MM.1S (cell line): ENCODE measurements around the gene DENND1A.

Source experiments
- DNase-seq: peaks from one replicate; pipeline ENCODE4 v3.0.0-alpha.2; 2015
- H2AFZ ChIP-seq: fragments of 300-600 bp; sonication (generic); 2 replicates; pipeline ENCODE4 v1.6.0; 2016; ENCODE audit warnings: antibody characterized with exemption, low read length
- H3F3A ChIP-seq: fragments of 300-600 bp; sonication (generic); 2 replicates; pipeline ENCODE4 v1.6.1; 2016; ENCODE audit warnings: mild to moderate bottlenecking, antibody characterized with exemption, low read length, moderate library complexity, mixed read lengths; ENCODE audit not compliant: insufficient read depth
- H3K27ac ChIP-seq: fragments of 300-600 bp; sonication (generic); 2 replicates; pipeline ENCODE4 v1.5.1; 2016; ENCODE audit warnings: mild to moderate bottlenecking, low read length
- H3K27me3 ChIP-seq: fragments of 300-600 bp; sonication (generic); replicated peaks from 2 replicates; pipeline ENCODE4 v1.6.0; 2016; ENCODE audit warnings: low read length; ENCODE audit not compliant: insufficient read depth
- H3K36me3 ChIP-seq: fragments of 300-600 bp; sonication (generic); replicated peaks from 2 replicates; pipeline ENCODE4 v1.6.1; 2016; ENCODE audit warnings: mild to moderate bottlenecking, low read length, mixed read lengths; ENCODE audit not compliant: insufficient read depth
- H3K4me1 ChIP-seq: fragments of 300-600 bp; sonication (generic); 2 replicates; pipeline ENCODE4 v1.6.1; 2016; ENCODE audit warnings: low read length, mixed read lengths
- H3K4me2 ChIP-seq: fragments of 300-600 bp; sonication (generic); 2 replicates; pipeline ENCODE4 v1.6.0; 2016; ENCODE audit warnings: low read depth, low read length
- H3K4me3 ChIP-seq: fragments of 300-600 bp; sonication (generic); 2 replicates; pipeline ENCODE4 v1.5.1; 2016; ENCODE audit warnings: low read length, mixed read lengths
- H3K79me2 ChIP-seq: fragments of 300-600 bp; sonication (generic); 2 replicates; pipeline ENCODE4 v1.6.1; 2016; ENCODE audit warnings: mixed run types, low read length, mixed read lengths
- H3K9ac ChIP-seq: fragments of 300-600 bp; sonication (generic); 2 replicates; pipeline ENCODE4 v1.6.1; 2016; ENCODE audit warnings: low read length, mixed read lengths
- H3K9me2 ChIP-seq: fragments of 300-600 bp; sonication (generic); replicated peaks from 2 replicates; pipeline ENCODE4 v1.6.1; 2016; ENCODE audit warnings: mild to moderate bottlenecking, low read length, mixed read lengths; ENCODE audit not compliant: insufficient read depth
- H3K9me3 ChIP-seq: fragments of 300-600 bp; sonication (generic); replicated peaks from 2 replicates; pipeline ENCODE4 v1.6.1; 2016; ENCODE audit warnings: mild to moderate bottlenecking, low read length, mixed read lengths; ENCODE audit not compliant: insufficient read depth
- H4K20me1 ChIP-seq: fragments of 300-600 bp; sonication (generic); 2 replicates; pipeline ENCODE4 v1.6.1; 2016; ENCODE audit warnings: mild to moderate bottlenecking, low read length, moderate library complexity, mixed read lengths; ENCODE audit not compliant: insufficient read depth
- EZH2 ChIP-seq: fragments of 300-600 bp; sonication (generic); optimal IDR thresholded peaks from 2 replicates; pipeline ENCODE3; 2017; ENCODE audit warnings: low read depth, mild to moderate bottlenecking, antibody characterized with exemption, low read length, mixed read lengths
- EZH2phosphoT487 ChIP-seq: fragments of 300-600 bp; sonication (generic); IDR thresholded peaks from 2 replicates; pipeline ENCODE4 v1.6.1; 2018; ENCODE audit warnings: antibody characterized with exemption, low read length
- TF ChIP-seq, protein P1 (sequence below): fragments of 300-600 bp; sonication (generic); IDR thresholded peaks from 2 replicates; pipeline ENCODE4 v1.5.1; 2016; ENCODE audit warnings: antibody characterized with exemption, low read length, mixed read lengths

Gene DENND1A

DNA sequence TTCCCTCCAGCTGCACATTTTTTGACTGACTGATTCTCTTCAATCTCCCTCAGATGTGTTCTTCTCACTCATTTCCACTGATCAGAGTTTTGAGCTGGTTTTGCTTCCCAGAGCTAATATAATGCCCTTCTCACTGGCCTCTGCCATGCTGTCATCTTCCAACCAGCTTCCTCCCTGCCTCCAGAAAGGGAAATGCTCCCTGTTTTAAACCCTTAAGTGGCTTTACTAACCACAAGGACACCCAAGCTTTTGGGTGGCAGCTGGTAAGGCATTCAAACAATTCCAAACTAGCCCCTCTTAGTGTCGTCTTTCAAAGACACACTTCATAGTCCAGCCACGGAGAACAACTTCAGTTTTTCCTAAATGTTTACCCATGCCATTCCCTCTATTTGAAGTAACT lies 401.4 kb downstream of the DENND1A start:
- DNase-seq: no peak
- Histone ChIP-seq H3K36me3 (no peaks in the 10 kb centered on the region), H3K9ac (no peak overlapping the region), H3K79me2 (no peaks in the 10 kb centered on the region), H4K20me1 (no peaks in the 10 kb centered on the region), H3K4me3 (no peak overlapping the region), H3K9me2 (no peaks in the 10 kb centered on the region), H3F3A (no peaks in the 10 kb centered on the region), H3K27me3 (no peaks in the 10 kb centered on the region), H3K4me2 (no peak overlapping the region), H2AFZ (no peak overlapping the region), H3K4me1 (no peaks in the 10 kb centered on the region), H3K9me3 (no peaks in the 10 kb centered on the region), H3K27ac (no peak overlapping the region)
- TF ChIP-seq EZH2phosphoT487 (no peak), EZH2 (no peak)
- TF ChIP-seq, protein P1, sequence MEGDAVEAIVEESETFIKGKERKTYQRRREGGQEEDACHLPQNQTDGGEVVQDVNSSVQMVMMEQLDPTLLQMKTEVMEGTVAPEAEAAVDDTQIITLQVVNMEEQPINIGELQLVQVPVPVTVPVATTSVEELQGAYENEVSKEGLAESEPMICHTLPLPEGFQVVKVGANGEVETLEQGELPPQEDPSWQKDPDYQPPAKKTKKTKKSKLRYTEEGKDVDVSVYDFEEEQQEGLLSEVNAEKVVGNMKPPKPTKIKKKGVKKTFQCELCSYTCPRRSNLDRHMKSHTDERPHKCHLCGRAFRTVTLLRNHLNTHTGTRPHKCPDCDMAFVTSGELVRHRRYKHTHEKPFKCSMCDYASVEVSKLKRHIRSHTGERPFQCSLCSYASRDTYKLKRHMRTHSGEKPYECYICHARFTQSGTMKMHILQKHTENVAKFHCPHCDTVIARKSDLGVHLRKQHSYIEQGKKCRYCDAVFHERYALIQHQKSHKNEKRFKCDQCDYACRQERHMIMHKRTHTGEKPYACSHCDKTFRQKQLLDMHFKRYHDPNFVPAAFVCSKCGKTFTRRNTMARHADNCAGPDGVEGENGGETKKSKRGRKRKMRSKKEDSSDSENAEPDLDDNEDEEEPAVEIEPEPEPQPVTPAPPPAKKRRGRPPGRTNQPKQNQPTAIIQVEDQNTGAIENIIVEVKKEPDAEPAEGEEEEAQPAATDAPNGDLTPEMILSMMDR: no peak

DNA sequence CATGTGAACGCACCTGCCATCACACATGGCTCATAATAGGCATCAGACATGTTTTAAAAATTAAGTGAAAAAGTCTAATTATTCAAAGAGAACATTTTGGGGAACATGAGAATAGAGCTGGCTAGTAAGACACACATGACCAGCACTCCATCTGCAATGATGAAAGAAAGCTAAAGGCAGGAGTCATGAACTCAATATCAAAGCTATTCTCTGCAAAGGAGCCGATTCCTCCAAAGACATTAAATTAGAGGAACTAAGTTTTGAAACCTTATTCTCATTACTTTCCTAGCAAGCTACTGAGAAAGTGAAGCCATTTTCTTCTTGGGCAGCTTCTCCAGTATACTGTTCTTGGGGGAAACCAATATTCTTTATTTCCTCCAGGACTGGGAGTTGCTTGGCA lies 401.9 kb downstream of the DENND1A start:
- Histone ChIP-seq H3K27me3 (no peaks in the 10 kb centered on the region), H3K79me2 (no peaks in the 10 kb centered on the region), H3K4me3 (no peak overlapping the region), H2AFZ (no peak overlapping the region), H3K9ac (no peak overlapping the region), H3K4me2 (no peak overlapping the region), H4K20me1 (no peaks in the 10 kb centered on the region), H3K9me3 (no peaks in the 10 kb centered on the region), H3K27ac (no peak overlapping the region), H3K4me1 (no peaks in the 10 kb centered on the region), H3K9me2 (no peaks in the 10 kb centered on the region), H3F3A (no peaks in the 10 kb centered on the region), H3K36me3 (no peaks in the 10 kb centered on the region)
- TF ChIP-seq EZH2 (no peak), EZH2phosphoT487 (no peak)
- TF ChIP-seq, protein P1: no peak
- DNase-seq: no peak

DNA sequence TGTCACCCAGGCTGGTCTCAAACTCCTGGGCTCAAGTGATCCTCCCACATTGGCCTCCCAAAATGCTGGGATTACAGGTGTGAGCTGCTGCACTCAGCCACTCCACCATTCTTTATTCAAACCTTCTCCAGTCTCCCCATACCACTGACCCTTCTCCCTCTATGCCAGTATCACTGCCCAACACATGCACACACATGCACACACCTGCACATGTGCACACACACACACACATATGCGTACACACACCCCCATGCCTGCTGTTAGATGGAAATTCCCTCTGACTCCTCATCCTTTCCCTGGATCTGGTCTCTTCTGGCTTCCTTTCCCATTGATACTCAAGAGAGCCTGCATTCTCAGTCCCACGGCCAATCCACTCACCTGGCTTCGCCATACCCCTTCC lies 404.0 kb downstream of the DENND1A start:
- Histone ChIP-seq H3K27ac (no peak overlapping the region), H4K20me1 (no peaks in the 10 kb centered on the region), H3K79me2 (no peaks in the 10 kb centered on the region), H3K9ac (no peak overlapping the region), H2AFZ (no peak overlapping the region), H3K4me3 (no peak overlapping the region), H3K27me3 (no peaks in the 10 kb centered on the region), H3F3A (no peaks in the 10 kb centered on the region), H3K9me3 (no peaks in the 10 kb centered on the region), H3K36me3 (no peaks in the 10 kb centered on the region), H3K4me1 (no peaks in the 10 kb centered on the region), H3K9me2 (no peaks in the 10 kb centered on the region), H3K4me2 (no peak overlapping the region)
- DNase-seq: no peak
- TF ChIP-seq EZH2phosphoT487 (no peak), EZH2 (no peak)
- TF ChIP-seq, protein P1: no peak
